HEK293 (cell line): Measurements from ENCODE around the gene PFDN1.

ENCODE experiments used
- BCL11B ChIP-seq: fragments of 450-650 bp; formaldehyde crosslinking; IDR thresholded peaks from 2 replicates; pipeline ENCODE4 v1.5.1; 2016; ENCODE audit warnings: low read depth, missing biosample characterization, missing genetic modification characterization
- ELK4 ChIP-seq: IDR thresholded peaks from 2 replicates; pipeline ENCODE4 v1.6.1; 2011; ENCODE audit warnings: mild to moderate bottlenecking, low read depth, low read length, borderline replicate concordance
- FEZF1 ChIP-seq: fragments of 450-650 bp; formaldehyde crosslinking; IDR thresholded peaks from 2 replicates; pipeline ENCODE4 v1.5.1; 2016; ENCODE audit warnings: missing biosample characterization, missing genetic modification characterization
- GFI1B ChIP-seq: fragments of 450-650 bp; formaldehyde crosslinking; IDR thresholded peaks from 2 replicates; pipeline ENCODE4 v1.5.1; 2016; ENCODE audit warnings: missing biosample characterization, missing genetic modification characterization
- GLI4 ChIP-seq: fragments of 450-650 bp; formaldehyde crosslinking; IDR thresholded peaks from 2 replicates; pipeline ENCODE4 v1.5.1; 2016; ENCODE audit warnings: missing biosample characterization, missing genetic modification characterization
- GLIS2 ChIP-seq: fragments of 450-650 bp; formaldehyde crosslinking; IDR thresholded peaks from 2 replicates; pipeline ENCODE4 v1.5.1; 2016; ENCODE audit warnings: missing biosample characterization, missing genetic modification characterization
- KLF9 ChIP-seq: fragments of 450-650 bp; formaldehyde crosslinking; IDR thresholded peaks from 2 replicates; pipeline ENCODE4 v1.5.1; 2016; ENCODE audit warnings: missing biosample characterization, missing genetic modification characterization, low read depth
- MZF1 ChIP-seq: fragments of 450-650 bp; formaldehyde crosslinking; IDR thresholded peaks from 2 replicates; pipeline ENCODE4 v1.5.1; 2017; ENCODE audit warnings: missing biosample characterization, missing genetic modification characterization, borderline replicate concordance
- OSR2 ChIP-seq: fragments of 450-650 bp; formaldehyde crosslinking; IDR thresholded peaks from 2 replicates; pipeline ENCODE4 v1.5.1; 2016; ENCODE audit warnings: missing biosample characterization, missing genetic modification characterization
- PRDM1 ChIP-seq: fragments of 450-650 bp; formaldehyde crosslinking; IDR thresholded peaks from 2 replicates; pipeline ENCODE4; 2016; ENCODE audit warnings: missing biosample characterization, missing genetic modification characterization
- SP2 ChIP-seq: fragments of 450-650 bp; formaldehyde crosslinking; IDR thresholded peaks from 2 replicates; pipeline ENCODE4 v1.5.1; 2016; ENCODE audit warnings: missing biosample characterization, missing genetic modification characterization
- ZBTB1 ChIP-seq: fragments of 450-650 bp; formaldehyde crosslinking; IDR thresholded peaks from 2 replicates; pipeline ENCODE4 v1.5.1; 2016; ENCODE audit warnings: missing biosample characterization, missing genetic modification characterization
- ZBTB21 ChIP-seq: fragments of 450-650 bp; formaldehyde crosslinking; IDR thresholded peaks from 2 replicates; pipeline ENCODE4 v1.5.1; 2017; ENCODE audit warnings: missing biosample characterization, missing genetic modification characterization
- ZNF133 ChIP-seq: fragments of 450-650 bp; formaldehyde crosslinking; IDR thresholded peaks from 2 replicates; pipeline ENCODE4 v1.5.1; 2016; ENCODE audit warnings: missing biosample characterization, missing genetic modification characterization
- ZNF138 ChIP-seq: fragments of 450-650 bp; formaldehyde crosslinking; IDR thresholded peaks from 2 replicates; pipeline ENCODE4 v1.5.1; 2016; ENCODE audit warnings: missing biosample characterization, missing genetic modification characterization, borderline replicate concordance
- ZNF155 ChIP-seq: fragments of 450-650 bp; formaldehyde crosslinking; IDR thresholded peaks from 2 replicates; pipeline ENCODE4 v1.5.1; 2016; ENCODE audit warnings: missing biosample characterization, missing genetic modification characterization
- ZNF157 ChIP-seq: fragments of 450-650 bp; formaldehyde crosslinking; IDR thresholded peaks from 2 replicates; pipeline ENCODE4 v1.5.1; 2016; ENCODE audit warnings: missing biosample characterization, missing genetic modification characterization
- ZNF174 ChIP-seq: fragments of 450-650 bp; formaldehyde crosslinking; IDR thresholded peaks from 2 replicates; pipeline ENCODE4 v1.5.0; 2017; ENCODE audit warnings: missing biosample characterization, mild to moderate bottlenecking, missing genetic modification characterization
- ZNF221 ChIP-seq: fragments of 450-650 bp; formaldehyde crosslinking; IDR thresholded peaks from 2 replicates; pipeline ENCODE4 v1.5.1; 2017; ENCODE audit warnings: missing biosample characterization, missing genetic modification characterization, borderline replicate concordance
- ZNF239 ChIP-seq: fragments of 450-650 bp; formaldehyde crosslinking; IDR thresholded peaks from 2 replicates; pipeline ENCODE4 v1.5.1; 2016; ENCODE audit warnings: missing biosample characterization, missing genetic modification characterization
- ZNF24 ChIP-seq: fragments of 450-650 bp; formaldehyde crosslinking; IDR thresholded peaks from 2 replicates; pipeline ENCODE4 v1.5.1; 2016; ENCODE audit warnings: missing biosample characterization, missing genetic modification characterization
- ZNF324 ChIP-seq: fragments of 450-650 bp; formaldehyde crosslinking; IDR thresholded peaks from 2 replicates; pipeline ENCODE4 v1.5.1; 2016; ENCODE audit warnings: missing biosample characterization, missing genetic modification characterization
- ZNF350 ChIP-seq: fragments of 450-650 bp; formaldehyde crosslinking; IDR thresholded peaks from 2 replicates; pipeline ENCODE4 v1.5.0; 2017; ENCODE audit warnings: missing biosample characterization, mild to moderate bottlenecking, missing genetic modification characterization
- ZNF366 ChIP-seq: fragments of 450-650 bp; formaldehyde crosslinking; conservative IDR thresholded peaks from 2 replicates; pipeline ENCODE4 v1.5.1; 2016; ENCODE audit warnings: missing biosample characterization, missing genetic modification characterization
- ZNF391 ChIP-seq: fragments of 450-650 bp; formaldehyde crosslinking; IDR thresholded peaks from 2 replicates; pipeline ENCODE4 v1.5.1; 2016; ENCODE audit warnings: low read depth, missing biosample characterization, missing genetic modification characterization, borderline replicate concordance
- ZNF404 ChIP-seq: fragments of 450-650 bp; formaldehyde crosslinking; IDR thresholded peaks from 2 replicates; pipeline ENCODE4 v1.5.1; 2017; ENCODE audit warnings: missing biosample characterization, missing genetic modification characterization
- ZNF555 ChIP-seq: fragments of 450-650 bp; formaldehyde crosslinking; conservative IDR thresholded peaks from 2 replicates; pipeline ENCODE4 v1.5.1; 2017; ENCODE audit warnings: missing biosample characterization, mild to moderate bottlenecking, missing genetic modification characterization, inconsistent platforms
- ZNF658 ChIP-seq: fragments of 450-650 bp; formaldehyde crosslinking; IDR thresholded peaks from 2 replicates; pipeline ENCODE4; 2016; ENCODE audit warnings: missing biosample characterization, missing genetic modification characterization
- ZNF664 ChIP-seq: fragments of 450-650 bp; formaldehyde crosslinking; IDR thresholded peaks from 2 replicates; pipeline ENCODE4 v1.5.1; 2016; ENCODE audit warnings: missing biosample characterization, missing genetic modification characterization
- ZNF776 ChIP-seq: fragments of 450-650 bp; formaldehyde crosslinking; IDR thresholded peaks from 2 replicates; pipeline ENCODE4 v1.5.0; 2017; ENCODE audit warnings: missing biosample characterization, missing genetic modification characterization, borderline replicate concordance
- ZNF785 ChIP-seq: fragments of 450-650 bp; formaldehyde crosslinking; IDR thresholded peaks from 2 replicates; pipeline ENCODE4 v1.5.1; 2016; ENCODE audit warnings: missing biosample characterization, missing genetic modification characterization
- ZNF791 ChIP-seq: fragments of 450-650 bp; formaldehyde crosslinking; IDR thresholded peaks from 2 replicates; pipeline ENCODE4 v1.5.1; 2016; ENCODE audit warnings: missing biosample characterization, missing genetic modification characterization
- ZSCAN16 ChIP-seq: fragments of 450-650 bp; formaldehyde crosslinking; IDR thresholded peaks from 2 replicates; pipeline ENCODE4 v1.5.1; 2016; ENCODE audit warnings: missing biosample characterization, missing genetic modification characterization
- TF ChIP-seq, protein P1 (sequence below): fragments of 450-650 bp; formaldehyde crosslinking; IDR thresholded peaks from 2 replicates; pipeline ENCODE4 v1.5.1; 2016; ENCODE audit warnings: missing biosample characterization, missing genetic modification characterization
- TF ChIP-seq, protein P2 (sequence below): fragments of 450-650 bp; formaldehyde crosslinking; IDR thresholded peaks from 2 replicates; pipeline ENCODE4 v1.5.1; 2017; ENCODE audit warnings: missing biosample characterization, missing genetic modification characterization
- TF ChIP-seq, protein P3 (sequence below): fragments of 450-650 bp; formaldehyde crosslinking; IDR thresholded peaks from 2 replicates; pipeline ENCODE4 v1.5.1; 2016; ENCODE audit warnings: missing biosample characterization, missing genetic modification characterization

Gene PFDN1

DNA sequence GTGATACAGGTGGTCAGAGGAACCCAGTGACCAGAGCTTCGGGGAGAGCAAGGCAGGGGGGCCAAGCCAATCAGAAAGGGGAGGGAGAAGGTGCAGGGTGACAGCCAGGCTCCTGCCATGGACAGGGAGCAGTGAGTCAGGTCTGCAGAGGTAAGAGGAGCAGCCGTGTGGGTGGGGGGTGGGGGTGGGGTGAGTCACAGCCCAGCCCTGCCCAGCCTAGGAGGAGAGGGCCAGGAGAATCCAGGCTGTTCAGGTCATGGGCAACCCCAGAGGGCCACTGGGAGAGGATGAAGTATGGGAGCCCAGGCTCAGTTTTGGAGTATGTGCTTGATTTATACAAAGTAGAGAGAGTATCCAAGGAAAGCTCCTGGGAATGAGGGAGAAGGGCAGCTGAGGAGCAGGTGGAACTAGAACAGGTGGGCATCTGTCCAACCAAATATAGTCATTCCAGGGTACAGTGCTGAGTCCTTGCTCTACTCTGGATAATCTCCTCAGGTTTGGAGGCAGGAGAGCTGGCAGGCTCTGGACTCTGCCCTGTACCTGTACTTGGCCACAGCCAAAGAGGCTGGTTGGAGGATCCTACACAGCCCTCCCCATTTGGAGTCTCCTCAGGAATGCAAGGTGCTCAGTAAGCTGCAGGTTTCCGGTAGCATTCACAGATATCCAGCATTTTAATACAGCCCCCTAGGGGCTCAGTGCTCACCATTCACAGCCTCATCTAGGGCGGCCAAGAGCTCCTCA lies 42.0 kb upstream of the PFDN1 start (continued):
- TF ChIP-seq ZNF366 (tag by site-specific recombination) (0 out of 2 replicates have a peak, but pooled peaks have one; percentile 33), FEZF1 (tag by site-specific recombination) (no peak), ZNF324 (tag by site-specific recombination) (no peak), SP2 (no peak), ZNF658 (no peak), ZNF791 (tag by site-specific recombination) (no peak), ZNF133 (tag by site-specific recombination) (no peak), ZNF138 (tag by site-specific recombination) (no peak), OSR2 (0 out of 2 replicates have a peak, but pooled peaks have one; percentile 20), ZBTB21 (tag by site-specific recombination) (no peak), ZNF785 (tag by site-specific recombination) (no peak), GLI4 (no peak), BCL11B (tag by site-specific recombination) (no peak), GFI1B (tag by site-specific recombination) (no peak), PRDM1 (tag by site-specific recombination) (peak; percentile 66; the same call in 1 of the 2 replicates), ZNF155 (no peak), ZNF664 (no peak), ELK4 (no peak), GLIS2 (tag by site-specific recombination) (peak; percentile 80), ZSCAN16 (tag by site-specific recombination) (peak; percentile 31; the same call in 1 of the 2 replicates), ZNF404 (tag by site-specific recombination) (no peak), ZNF174 (tag by site-specific recombination) (no peak), ZNF555 (tag by site-specific recombination) (no peak), ZNF350 (no peak), ZNF391 (no peak), ZNF239 (tag by site-specific recombination) (no peak), ZBTB1 (tag by site-specific recombination) (no peak), MZF1 (tag by site-specific recombination) (no peak), ZNF221 (no peak), ZNF24 (tag by site-specific recombination) (no peak), ZNF157 (no peak), KLF9 (tag by site-specific recombination) (0 out of 2 replicates have a peak, but pooled peaks have one; percentile 21), ZNF776 (no peak)
- TF ChIP-seq, protein P1, sequence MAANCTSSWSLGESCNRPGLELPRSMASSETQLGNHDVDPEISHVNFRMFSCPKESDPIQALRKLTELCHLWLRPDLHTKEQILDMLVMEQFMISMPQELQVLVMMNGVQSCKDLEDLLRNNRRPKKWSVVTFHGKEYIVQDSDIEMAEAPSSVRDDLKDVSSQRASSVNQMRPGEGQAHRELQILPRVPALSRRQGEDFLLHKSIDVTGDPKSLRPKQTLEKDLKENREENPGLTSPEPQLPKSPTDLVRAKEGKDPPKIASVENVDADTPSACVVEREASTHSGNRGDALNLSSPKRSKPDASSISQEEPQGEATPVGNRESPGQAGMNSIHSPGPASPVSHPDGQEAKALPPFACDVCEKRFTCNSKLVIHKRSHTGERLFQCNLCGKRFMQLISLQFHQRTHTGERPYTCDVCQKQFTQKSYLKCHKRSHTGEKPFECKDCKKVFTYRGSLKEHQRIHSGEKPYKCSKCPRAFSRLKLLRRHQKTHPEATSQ, result no peak
- TF ChIP-seq, protein P2, sequence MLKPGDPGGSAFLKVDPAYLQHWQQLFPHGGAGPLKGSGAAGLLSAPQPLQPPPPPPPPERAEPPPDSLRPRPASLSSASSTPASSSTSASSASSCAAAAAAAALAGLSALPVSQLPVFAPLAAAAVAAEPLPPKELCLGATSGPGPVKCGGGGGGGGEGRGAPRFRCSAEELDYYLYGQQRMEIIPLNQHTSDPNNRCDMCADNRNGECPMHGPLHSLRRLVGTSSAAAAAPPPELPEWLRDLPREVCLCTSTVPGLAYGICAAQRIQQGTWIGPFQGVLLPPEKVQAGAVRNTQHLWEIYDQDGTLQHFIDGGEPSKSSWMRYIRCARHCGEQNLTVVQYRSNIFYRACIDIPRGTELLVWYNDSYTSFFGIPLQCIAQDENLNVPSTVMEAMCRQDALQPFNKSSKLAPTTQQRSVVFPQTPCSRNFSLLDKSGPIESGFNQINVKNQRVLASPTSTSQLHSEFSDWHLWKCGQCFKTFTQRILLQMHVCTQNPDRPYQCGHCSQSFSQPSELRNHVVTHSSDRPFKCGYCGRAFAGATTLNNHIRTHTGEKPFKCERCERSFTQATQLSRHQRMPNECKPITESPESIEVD, result no peak
- TF ChIP-seq, protein P3, sequence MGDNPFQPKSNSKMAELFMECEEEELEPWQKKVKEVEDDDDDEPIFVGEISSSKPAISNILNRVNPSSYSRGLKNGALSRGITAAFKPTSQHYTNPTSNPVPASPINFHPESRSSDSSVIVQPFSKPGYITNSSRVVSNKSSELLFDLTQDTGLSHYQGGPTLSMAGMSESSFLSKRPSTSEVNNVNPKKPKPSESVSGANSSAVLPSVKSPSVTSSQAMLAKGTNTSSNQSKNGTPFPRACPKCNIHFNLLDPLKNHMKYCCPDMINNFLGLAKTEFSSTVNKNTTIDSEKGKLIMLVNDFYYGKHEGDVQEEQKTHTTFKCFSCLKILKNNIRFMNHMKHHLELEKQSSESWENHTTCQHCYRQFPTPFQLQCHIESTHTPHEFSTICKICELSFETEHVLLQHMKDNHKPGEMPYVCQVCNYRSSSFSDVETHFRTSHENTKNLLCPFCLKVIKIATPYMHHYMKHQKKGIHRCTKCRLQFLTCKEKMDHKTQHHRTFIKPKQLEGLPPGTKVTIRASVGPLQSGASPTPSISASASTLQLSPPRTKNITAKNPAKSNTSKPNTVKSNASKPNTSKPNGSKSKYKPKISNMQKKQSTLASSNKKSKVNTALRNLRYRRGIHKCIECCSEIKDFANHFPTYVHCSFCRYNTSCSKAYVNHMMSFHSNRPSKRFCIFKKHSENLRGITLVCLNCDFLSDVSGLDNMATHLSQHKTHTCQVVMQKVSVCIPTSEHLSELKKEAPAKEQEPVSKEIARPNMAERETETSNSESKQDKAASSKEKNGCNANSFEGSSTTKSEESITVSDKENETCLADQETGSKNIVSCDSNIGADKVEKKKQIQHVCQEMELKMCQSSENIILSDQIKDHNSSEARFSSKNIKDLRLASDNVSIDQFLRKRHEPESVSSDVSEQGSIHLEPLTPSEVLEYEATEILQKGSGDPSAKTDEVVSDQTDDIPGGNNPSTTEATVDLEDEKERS (tag by site-specific recombination), result no peak
